Measurements from ENCODE around the gene SLC8A2.
"Not testable (repeated sequence)": the region's sequence is repeated elsewhere in the genome, so short reads cannot be mapped to it uniquely, and the experiment has no call there.

Gene SLC8A2

GRCh38 chr19:47486900-47487299, 15.2 kb upstream of the SLC8A2 start:
- DNase-seq = no peak

GRCh38 chr19:47486220-47486619, 14.5 kb upstream of the SLC8A2 start:
- not testable (repeated sequence) for DNase-seq

GRCh38 chr19:47485210-47485609, 13.5 kb upstream of the SLC8A2 start:
- DNase-seq = no peak

DNA sequence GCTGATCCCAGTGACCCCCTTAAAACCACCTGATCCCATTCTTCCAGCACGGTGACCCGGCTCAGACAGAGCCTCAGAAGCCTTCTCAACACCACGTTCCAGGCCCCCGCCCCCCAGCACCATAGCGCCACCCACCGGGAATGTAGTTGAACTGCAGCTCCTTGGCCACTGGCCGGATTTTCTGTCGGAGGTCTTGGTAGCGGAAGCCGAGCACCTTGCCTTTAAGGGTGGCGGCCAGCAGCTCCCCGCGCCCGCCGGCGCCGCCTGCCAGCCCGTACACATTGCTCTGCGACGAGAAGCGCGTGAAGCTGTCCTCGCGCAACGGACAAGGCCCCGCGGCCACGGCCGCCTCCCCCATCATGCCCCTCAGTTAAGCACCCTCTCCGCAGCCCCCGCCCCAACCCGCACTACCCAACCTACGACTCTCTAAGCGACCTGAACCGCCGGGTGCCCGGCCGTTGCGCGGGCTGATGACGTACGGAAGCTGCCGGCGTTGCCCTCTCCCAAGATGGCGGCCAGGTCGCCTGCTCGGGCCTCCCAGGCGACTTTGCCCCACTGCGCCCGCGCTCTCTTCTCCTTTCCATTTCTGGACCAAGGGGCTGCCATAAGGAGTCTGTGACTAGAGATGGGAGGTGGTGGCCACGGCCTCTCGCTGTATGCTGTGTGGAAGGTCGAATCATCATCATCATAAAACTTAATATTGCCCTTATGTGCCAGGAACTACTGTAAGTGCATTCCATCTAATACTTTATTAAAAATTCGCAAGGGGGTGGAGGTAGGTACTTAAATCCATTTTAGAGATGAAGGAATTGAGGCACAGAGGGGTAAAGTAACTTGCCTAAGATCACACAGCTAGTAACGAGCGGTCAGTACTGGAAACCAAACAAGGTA, 12.4 kb upstream of the SLC8A2 start, which contains the start of gene KPTN:
KPTN (minus strand) TSS at position 420 of the 891 bp plus-strand sequence; CDS start at position 361, 59 bp downstream.
- peak; percentile 87 for DNase-seq

GRCh38 chr19:47483200-47483599, 11.5 kb upstream of the SLC8A2 start:
- DNase-seq = no peak

DNA sequence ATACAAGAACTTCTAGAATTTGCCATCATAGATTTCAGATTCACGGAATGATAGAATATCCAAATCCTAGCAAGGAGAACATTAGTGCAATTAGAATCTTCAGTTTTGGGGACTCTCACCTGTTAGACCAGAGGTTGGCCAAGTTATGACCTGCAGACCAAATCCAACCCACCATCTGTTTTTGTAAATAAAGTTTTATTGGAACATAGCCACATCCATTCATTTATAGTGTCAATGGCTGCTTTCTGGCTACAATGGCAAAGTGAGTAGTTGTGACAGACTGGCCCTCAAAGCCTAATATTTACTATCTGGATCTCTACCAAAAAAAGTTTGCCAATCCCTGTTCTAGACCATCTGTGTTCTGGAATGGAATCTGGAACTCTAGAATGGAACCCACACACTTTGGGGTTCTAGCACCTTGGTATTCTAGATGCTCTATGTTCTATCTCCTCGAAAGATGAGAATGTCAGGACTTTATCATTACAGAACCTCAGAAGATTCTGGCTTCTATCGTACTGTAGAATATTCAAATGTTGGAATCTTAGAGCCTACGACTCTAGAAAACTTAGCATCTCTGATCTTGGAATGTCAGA, 9.9 kb upstream of the SLC8A2 start:
- DNase-seq = no peak

GRCh38 chr19:47480658-47481057, 9.0 kb upstream of the SLC8A2 start:
- DNase-seq = no peak

GRCh38 chr19:47479701-47480503, 8.2 kb upstream of the SLC8A2 start:
- DNase-seq = no peak

GRCh38 chr19:47476438-47476972, 4.8 kb upstream of the SLC8A2 start:
- DNase-seq = no peak

GRCh38 chr19:47475465-47475864, 3.8 kb upstream of the SLC8A2 start:
- DNase-seq = no peak

DNA sequence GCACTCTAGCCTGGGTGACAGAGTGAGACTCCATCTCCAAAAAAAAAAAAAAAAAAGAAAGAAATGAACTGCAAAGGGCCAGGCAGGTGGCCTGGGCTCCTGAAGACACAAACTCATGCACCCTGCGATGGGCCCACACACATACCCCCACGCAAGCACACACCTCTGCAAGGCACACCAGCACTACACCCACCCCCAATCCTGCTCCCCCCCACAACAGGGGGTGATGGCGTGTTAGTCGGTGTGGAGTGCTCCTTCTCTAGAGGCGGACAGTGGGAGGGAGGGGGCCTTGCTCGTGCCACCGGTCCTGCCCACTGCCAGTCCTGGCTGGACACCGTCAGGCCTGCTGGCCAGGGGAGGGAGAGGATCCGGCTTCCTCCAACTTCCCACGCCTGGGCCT, 1.6 kb upstream of the SLC8A2 start:
- DNase-seq = no peak

- DNase-seq = no peak
These were observed 336 bp downstream of the SLC8A2 start for GRCh38 chr19:47471381-47471732.

DNA sequence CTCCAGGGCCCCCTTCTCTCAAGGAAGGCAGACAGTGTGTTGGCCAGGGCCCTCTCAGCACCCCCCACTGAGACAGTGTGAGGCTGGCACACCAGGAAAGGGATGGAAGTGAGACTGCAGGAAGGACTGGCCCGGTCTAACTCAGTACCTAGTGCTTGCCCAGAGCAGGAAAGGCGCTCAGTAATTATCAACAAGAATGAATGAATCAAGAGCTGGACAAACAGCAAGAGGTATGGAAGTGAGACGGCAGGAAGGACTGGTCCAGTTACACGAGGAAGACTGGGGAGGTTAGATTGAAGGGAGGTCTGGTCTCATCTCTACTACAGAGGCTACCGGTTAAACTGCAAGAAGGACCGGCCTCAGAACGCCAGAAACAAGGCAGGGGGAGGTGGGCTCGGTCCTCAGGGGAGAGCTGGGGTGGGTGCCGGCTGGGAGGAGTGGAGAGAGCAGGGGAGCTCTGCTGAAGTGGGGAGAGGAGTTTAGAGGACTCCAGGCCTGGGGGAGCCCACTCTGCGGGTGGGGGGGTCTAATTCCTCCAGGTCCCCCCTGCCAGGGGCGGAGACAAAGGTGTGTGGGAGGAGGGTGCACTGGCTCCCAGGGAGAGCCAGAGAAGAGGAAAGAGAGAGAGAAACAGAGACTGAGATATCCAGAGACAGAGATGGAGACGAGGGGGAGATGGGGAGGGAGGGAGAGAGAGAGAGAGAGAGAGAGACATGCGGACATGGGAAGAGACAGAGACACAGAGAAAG, 1.1 kb downstream of the SLC8A2 start:
- no peak for DNase-seq

- DNase-seq = peak; percentile 83
These were observed 2.0 kb downstream of the SLC8A2 start for GRCh38 chr19:47469719-47470118.

DNA sequence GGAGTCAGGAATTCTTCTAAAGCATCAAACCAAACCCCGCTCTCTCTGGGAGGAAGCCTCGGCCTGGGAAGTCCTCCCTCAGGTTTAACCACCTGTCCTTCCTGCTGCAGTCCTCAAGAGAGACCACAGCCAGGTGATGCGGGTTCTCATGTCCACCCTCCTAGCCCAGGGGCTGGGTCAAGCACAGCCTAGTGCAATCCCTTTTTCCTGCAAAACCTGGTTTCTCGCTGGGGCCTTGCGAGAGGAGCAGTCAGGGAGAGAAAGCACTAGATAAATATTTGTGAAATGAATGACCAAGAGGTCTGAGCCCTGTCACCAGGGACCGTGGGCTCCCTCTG, 2.4 kb downstream of the SLC8A2 start:
- DNase-seq = no peak

DNA sequence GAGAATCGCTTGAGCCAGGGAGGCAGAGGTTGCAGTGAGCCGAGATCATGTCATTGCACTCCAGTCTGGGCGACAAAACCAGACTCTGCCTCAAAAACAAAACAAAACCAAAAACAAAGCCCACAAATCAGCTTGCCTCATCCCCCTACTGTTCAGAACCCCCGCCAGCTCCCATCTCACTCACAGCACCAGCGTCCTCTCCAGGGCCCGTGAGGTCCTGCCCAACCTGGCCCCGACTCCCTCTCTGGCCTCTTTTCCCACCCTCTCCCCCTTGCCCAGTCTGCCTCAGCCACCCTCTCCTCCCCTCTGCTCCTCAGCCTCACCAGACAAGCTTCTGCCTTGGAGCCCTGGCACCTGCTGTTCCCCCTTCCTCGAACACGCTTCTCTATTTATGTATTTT, 3.8 kb downstream of the SLC8A2 start:
- DNase-seq = no peak

DNA sequence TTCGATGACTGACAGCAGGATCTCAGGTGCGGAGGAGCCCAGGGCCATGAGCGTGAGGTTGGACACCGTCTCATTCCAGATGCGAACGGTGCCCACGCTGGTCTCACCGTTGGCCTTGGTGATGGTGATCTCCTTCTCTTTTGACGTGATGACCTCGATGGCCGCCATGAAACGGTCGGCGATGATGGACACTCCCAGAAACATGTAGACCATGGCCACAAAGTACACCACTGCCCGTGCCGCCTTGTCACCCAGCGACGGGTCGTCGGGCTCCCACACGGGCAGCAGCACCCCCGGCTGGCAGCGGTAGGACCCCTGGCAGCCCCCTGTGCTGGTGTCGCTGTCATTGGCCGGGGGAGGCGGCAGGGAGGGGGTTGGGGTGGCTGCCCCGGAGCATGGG, 5.7 kb downstream of the SLC8A2 start:
- DNase-seq = no peak

DNA sequence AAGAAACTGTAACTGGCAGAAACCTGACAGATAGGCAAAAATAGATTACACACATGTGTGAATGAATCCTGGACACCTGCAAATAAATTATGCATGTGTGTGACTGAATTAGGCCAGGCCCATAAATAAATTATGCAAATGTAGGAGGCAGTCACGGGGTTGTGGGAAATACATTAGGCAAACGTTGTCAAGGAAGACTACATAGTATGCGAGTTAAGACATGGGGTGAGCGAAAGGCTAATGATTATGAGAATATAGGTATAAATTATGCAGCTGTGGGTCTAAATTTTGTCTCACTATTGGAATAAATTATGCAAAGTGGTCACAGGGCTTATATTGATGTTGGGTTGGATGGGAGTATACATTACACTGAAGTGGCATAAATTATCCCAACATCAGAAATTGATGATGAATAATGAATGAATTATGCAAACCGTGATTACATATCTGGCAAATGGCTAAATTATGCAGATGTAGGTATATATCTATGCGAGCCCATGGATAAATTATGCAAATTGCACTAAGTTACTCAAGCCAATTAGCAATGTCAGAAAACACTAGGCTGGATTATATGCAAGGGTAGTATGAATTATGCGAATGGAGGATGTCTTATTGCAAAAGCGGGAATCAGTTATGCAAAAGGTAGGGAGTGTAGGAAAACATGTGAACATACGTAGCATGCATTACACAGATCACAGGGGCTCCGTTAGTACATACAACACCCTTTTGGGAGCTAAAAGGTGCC, 6.8 kb downstream of the SLC8A2 start:
- DNase-seq = no peak

GRCh38 chr19:47461876-47462275, 9.8 kb downstream of the SLC8A2 start:
- no peak for DNase-seq

DNA sequence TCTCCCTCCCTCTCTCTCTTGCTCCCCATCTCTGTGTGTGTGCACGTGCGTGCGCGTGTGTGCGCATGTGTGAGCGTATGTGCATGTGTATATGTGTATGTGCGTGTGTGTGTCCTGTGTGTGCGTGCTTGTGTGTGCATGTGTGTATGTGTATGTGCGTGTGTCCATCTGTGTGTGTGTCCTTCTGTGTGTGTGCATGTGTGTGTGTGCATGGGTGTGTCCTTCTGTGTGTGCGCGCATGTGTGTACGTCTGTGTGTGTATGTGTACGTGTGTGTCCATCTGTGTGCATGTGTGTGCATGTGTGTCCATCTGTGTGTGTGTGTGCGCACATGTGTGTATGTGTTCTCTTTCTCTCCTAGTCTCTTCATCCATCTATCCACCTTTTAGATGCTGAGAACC, 12.2 kb downstream of the SLC8A2 start:
- no peak for DNase-seq

DNA sequence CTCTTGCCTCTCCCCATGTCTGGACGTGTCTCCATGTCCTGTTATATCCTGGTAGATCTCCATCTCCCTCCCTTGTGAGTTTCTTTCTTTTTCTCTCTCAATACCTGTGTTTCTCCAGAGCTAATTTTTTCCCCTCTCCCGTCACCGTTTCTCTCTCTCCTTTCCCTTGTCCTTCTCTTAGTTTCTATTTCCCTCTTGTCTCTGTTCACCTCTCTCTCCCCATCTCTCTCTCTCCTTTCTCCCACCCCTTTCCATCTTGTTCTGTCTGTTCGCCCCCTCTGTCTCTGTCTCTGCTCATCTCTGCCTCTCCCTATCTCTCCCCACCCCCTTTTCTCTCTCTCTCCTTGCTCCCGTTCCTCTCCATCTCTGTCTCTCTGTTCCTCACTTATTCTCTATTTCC, 13.0 kb downstream of the SLC8A2 start:
- no peak for DNase-seq

All from NCI-H2171 (cell line).